ENCODE results near the gene GEMIN7. TPM values are rescaled to one million over a fixed set of nuclear protein-coding genes. Genes with fewer than 3 reads are reported as not detected.

GEMIN7 gene
- total and polyA plus RNA-seq, 2 of the 4 experiments (the other 2 are of a cell fraction) = 27.2 to 53.0 TPM

GRCh38 chr19:45090034-45090433 lies 11.0 kb downstream of the GEMIN7 start:
- peaks cover 11 to 53% of the 10 kb centered on the region in 2 experiments for H3K79me1 ChIP-seq (ENCODE audit: low read depth in 1 of 2, low read length in 2 of 2)
- no peak overlapping the region for H2BK5ac ChIP-seq (ENCODE audit: low read depth, low read length, poor library complexity, severe bottlenecking)
- no peak overlapping the region for H4K8ac ChIP-seq (ENCODE audit: low read depth in 2 of 2, low read length in 2 of 2)
- BruUV-seq (replicated peaks) = no TSS peak
- no peak overlapping the region for H3K4ac ChIP-seq (ENCODE audit: low read depth, low read length)
- no peak overlapping the region for H3K18ac ChIP-seq (ENCODE audit: low read depth, low read length)
- H2BK15ac ChIP-seq (ENCODE audit: low read depth, low read length) = no peak overlapping the region
- CTCF ChIA-PET = no interaction called here
- H3K14ac ChIP-seq (replicated peaks; ENCODE audit: low read depth, low read length) = no peak overlapping the region
- intact Hi-C loops (cut with micrococcal nuclease) (loop anchor here (5.0 kb wide), 1 partner anchor 37 kb away; no protein-coding TSS in a partner anchor), dilution Hi-C loops (cut with HindIII; ENCODE audit: low sequenced_read_pairs, unreplicated experiment) (no loop called here), in situ Hi-C loops (cut with MboI; ENCODE audit: low sequenced_read_pairs) (no loop called here)
- no peak overlapping the region for H2BK120ac ChIP-seq (ENCODE audit: low read depth, low read length)
- H2AK9ac ChIP-seq (replicated peaks; ENCODE audit: low read depth, low read length, poor library complexity) = no peak overlapping the region
- TF ChIP-seq SMC3 (IDR thresholded peaks at IDR 0.05; ENCODE audit: low read depth, low read length) (no peak), BHLHE40 (IDR thresholded peaks at IDR 0.05; ENCODE audit: low read depth, low read length) (no peak), MAFK (IDR thresholded peaks at IDR 0.05; ENCODE audit: low read depth, low read length) (no peak), CTCF (conservative IDR thresholded peaks at IDR 0.05; ENCODE audit: low read depth, low read length) (no peak), RAD21 (IDR thresholded peaks at IDR 0.05; ENCODE audit: low read length) (no peak), CHD1 (IDR thresholded peaks at IDR 0.05; ENCODE audit: low read depth, low read length) (no peak), POLR2A (IDR thresholded peaks at IDR 0.05; ENCODE audit: low read depth, low read length) (no peak), RCOR1 (IDR thresholded peaks at IDR 0.05; ENCODE audit: insufficient replicate concordance, low read length) (no peak), RFX5 (IDR thresholded peaks at IDR 0.05; ENCODE audit: low read depth, low read length) (no peak), CEBPB (IDR thresholded peaks at IDR 0.05; ENCODE audit: low read depth, low read length) (no peak), ELK1 (IDR thresholded peaks at IDR 0.05; ENCODE audit: borderline replicate concordance, low read depth, low read length) (no peak), NFE2L2 (IDR thresholded peaks at IDR 0.05; ENCODE audit: low read depth, low read length) (no peak), FOS (IDR thresholded peaks at IDR 0.05; ENCODE audit: low read depth, low read length) (no peak), USF2 (IDR thresholded peaks at IDR 0.05; ENCODE audit: low read depth, low read length) (no peak), MAZ (IDR thresholded peaks at IDR 0.05; ENCODE audit: borderline replicate concordance, low read depth, low read length) (no peak), MXI1 (IDR thresholded peaks at IDR 0.05; ENCODE audit: borderline replicate concordance, low read depth, low read length) (no peak)
- no peak overlapping the region for H3K23ac ChIP-seq (ENCODE audit: low read depth, low read length)
- H3K4me3 ChIP-seq (ENCODE audit: insufficient read depth, low read depth, low read length) = no peak overlapping the region
- DNase-seq (no peak), ATAC-seq (ENCODE audit: low read depth) (no peak)
- no peak overlapping the region for H2AK5ac ChIP-seq (ENCODE audit: low read depth, low read length)
- no peak overlapping the region for H3K56ac ChIP-seq (ENCODE audit: extremely low read depth, insufficient read depth, low read length)
- no peak overlapping the region for H4K91ac ChIP-seq (ENCODE audit: insufficient read depth, low read depth, low read length)
- H3K36me3 ChIP-seq (ENCODE audit: control insufficient read depth, insufficient read depth, low read length) = peaks cover 12% of the 10 kb centered on the region
- H3K9ac ChIP-seq (ENCODE audit: low read depth, low read length) = no peak overlapping the region
- 0 out of 2 replicates have a peak, but pooled peaks cover 3% of the 10 kb centered on the region for H3K9me1 ChIP-seq (ENCODE audit: insufficient read depth, low read length)
- POLR2A ChIA-PET (ENCODE audit: unreplicated experiment) = no interaction called here
- no peaks in the 10 kb centered on the region for H3K9me3 ChIP-seq (ENCODE audit: control insufficient read depth, insufficient read depth, low read length)
- H4K20me1 ChIP-seq (ENCODE audit: insufficient read depth, low read length) = peaks cover 20% of the 10 kb centered on the region
- H3K4me2 ChIP-seq (ENCODE audit: low read depth, low read length) = no peak overlapping the region
- H3K4me1 ChIP-seq (ENCODE audit: control insufficient read depth, insufficient read depth, low read length) = peaks cover 9% of the 10 kb centered on the region; the same call in 1 of the 2 replicates
- H3K27ac ChIP-seq (ENCODE audit: insufficient read depth, low read length) = no peak overlapping the region
- H3K27me3 ChIP-seq (ENCODE audit: control insufficient read depth, insufficient read depth, low read length) = no peaks in the 10 kb centered on the region
- no peak overlapping the region for H4K5ac ChIP-seq (ENCODE audit: low read depth, low read length)
- no peak overlapping the region for H2AFZ ChIP-seq (replicated peaks; ENCODE audit: low read length, poor library complexity)
- 98% methylated on average over 10 of the region's 17 CpGs; no CpG with 5 or more reads in 1 of the 2 experiments for WGBS, 2 experiments (ENCODE audit: extremely low coverage in 2 of 2, insufficient read length in 1 of 2)
- H2BK20ac ChIP-seq (ENCODE audit: low read depth, low read length) = no peak overlapping the region
